T-helper 22 cell (primary cell): Measurements from ENCODE around the gene C1orf87.

Experiments used
- DNase-seq: peaks from one replicate; pipeline ENCODE4 v3.0.0-alpha.2; 2020; ENCODE audit warnings: low read depth

Gene C1orf87

GRCh38 chr1:60059468-60059867, 14.1 kb downstream of the C1orf87 start:
- no peak for DNase-seq

DNA sequence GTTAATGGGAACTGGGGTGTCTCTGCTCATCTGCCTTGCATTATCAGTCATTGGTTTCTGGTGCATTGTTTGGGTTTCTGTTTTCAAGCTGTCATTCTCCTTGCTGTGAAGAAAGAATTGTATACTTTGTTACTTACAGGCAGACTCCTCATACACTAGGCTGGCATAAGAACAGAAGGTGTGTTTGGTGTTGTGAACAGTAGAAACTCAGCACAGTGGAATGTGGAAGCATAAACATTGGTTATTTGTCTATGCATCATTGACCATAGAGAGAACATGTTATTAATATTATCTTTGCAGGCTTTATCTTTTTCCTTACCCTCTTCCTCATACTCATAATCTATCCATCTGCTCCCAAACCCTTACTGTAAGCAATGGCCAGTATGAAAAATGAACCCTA, 18.2 kb downstream of the C1orf87 start:
- DNase-seq: no peak

GRCh38 chr1:60054374-60054773, 19.2 kb downstream of the C1orf87 start:
- DNase-seq: no peak

- DNase-seq: no peak
Measured at GRCh38 chr1:60052601-60053000, 21.0 kb downstream of the C1orf87 start.

- DNase-seq: no peak
Measured at GRCh38 chr1:60051191-60051590, 22.4 kb downstream of the C1orf87 start.

DNA sequence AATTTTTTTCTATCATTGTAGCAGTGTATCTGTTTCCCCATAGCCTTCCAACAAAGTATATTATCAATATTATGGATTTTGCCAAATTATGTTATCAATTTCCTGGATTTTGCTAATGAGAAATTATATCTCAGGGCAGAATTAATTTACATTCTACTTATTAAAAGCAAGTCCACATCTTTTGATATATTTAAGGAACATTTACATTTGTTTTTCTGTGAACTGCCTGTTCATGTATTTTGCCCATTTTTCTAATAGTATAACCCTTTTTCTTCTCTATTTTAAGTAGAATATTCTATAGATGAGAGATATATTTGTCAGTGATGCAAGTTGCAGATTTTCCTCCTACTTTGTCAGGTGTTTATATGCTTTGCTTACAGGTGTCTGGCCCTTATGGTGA, 24.4 kb downstream of the C1orf87 start:
- DNase-seq: no peak

DNA sequence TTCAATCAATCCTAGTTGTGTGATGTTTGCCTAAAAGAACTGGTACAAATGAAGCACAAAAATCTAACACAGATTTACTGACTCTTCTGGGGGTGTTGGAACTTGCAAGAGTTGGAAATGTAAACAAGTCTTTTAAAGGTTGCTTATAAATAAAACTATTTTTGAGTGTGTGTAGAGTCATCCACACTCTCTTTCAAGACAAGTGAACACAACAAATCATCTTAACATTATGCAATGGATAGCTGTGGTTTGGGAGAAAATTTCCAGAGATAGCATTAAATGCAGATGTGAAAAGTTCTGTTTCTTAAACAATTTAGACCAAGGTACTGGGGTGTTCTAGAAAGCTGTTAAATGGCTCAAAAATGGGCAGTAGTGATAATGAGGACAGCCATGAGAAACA, 28.7 kb downstream of the C1orf87 start:
- no peak for DNase-seq

DNA sequence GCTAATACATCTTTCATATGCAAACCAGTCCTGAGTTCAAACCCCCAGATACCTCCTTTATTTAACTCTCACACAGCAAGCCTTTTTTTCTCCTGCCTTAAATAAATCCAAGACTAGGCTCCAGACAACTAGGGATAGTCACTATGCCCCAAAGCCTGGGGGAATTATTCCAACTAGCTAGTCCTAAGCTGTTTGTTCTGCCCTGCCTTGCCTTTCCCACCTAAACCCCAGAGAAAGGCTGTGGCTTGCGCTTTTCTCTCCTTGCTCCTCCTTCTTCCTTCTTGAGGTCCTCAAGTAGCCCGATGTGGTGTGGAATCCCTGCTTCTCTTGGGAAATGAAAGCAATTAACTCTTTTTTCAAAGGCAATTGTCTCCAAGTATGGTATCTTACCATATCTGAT, 31.8 kb downstream of the C1orf87 start:
- DNase-seq: no peak

DNA sequence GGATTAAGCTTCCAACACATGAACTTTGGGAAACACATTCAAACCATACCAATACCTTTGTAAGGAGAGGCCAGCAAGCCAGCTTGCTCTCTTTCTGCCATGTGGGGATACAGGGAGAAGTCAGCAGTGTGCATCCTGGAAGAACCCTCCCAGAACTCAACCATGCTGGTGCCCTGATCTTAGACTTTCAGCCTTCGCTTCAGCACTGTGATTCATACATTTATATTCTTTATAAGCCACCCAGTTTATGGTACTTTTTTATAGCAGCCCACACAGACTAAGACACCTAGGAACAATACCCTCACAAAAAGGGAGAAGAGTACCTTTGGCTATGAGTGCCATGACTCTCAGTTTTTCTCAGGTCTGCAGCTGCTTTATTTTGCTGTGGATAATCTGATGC, 35.9 kb downstream of the C1orf87 start:
- no peak for DNase-seq

- DNase-seq: no peak
Measured at GRCh38 chr1:60036856-60037460, 36.6 kb downstream of the C1orf87 start.

DNA sequence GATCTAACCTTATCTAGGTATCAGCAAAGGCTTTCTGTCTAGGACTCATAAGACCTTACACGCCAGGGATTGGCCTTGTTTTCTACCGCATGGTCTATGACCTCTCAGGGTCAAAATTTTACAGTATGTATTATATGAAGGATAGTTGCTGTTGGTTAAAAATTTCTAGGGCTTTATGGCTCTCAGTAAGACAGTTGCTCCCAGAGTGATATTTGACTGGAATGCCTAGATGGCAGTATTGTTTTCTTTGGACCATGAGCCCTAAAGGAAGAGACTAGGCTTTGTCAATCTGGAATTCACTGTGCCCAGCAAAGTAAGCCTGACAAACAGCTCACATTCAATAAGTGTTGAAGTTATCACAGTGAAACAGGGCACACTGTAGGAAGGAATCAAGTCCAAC, 37.6 kb downstream of the C1orf87 start:
- DNase-seq: no peak

- DNase-seq: no peak
Measured at GRCh38 chr1:60034999-60035398, 38.6 kb downstream of the C1orf87 start.

DNA sequence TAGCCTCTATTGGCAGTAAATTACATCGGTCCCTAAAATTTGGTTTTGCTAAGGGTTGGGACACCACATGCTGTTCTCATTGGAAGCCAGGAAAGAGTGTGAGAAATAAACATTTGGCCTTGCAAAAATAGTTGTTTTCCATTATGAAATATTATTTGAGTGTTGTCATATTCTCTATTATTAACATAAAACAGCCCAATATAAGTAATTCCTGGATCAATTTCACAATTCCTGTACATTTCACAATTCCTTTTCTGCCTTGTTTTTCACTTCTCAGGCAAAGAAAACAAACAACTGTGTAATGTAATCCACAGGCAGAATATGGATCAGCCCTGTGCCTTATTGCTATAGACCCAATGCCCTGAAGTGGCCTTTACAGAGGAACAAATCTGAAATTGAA, 40.5 kb downstream of the C1orf87 start:
- DNase-seq: no peak

GRCh38 chr1:60031146-60031545, 42.4 kb downstream of the C1orf87 start:
- no peak for DNase-seq

- no peak for DNase-seq
Measured at GRCh38 chr1:60025552-60025951, 48.0 kb downstream of the C1orf87 start.

DNA sequence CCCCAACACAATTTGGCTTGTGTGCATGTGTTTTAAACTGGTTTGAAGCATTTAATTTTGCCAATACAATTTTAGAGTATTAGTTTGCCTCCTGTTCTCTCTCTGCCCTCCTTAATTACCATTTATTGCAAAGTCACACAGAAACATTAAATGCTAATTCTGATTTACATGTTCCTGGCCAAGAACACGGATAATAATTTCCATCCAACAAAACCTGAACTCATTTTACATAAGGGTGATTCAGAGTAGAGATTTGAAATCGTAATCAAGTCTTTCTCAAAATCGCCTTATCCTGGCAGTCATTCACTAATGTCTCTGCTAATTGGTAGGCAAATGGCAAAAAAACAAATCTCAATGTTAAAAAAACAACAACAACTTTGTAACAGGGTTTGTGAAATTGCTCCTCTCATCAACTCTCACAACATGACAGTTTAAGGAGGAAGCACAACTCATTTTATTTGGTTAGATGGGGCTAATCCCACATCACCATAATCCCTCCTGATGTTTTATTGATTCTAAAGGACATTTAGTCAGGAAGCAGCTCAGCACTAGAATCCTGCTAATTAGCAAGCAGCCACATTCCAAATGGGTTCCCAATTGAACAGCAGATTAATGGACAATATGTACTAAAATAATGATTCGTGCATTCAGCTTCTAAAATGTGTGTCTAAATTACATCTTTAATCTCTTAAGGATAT, 55.9 kb downstream of the C1orf87 start:
- DNase-seq: no peak

- no peak for DNase-seq
Measured at GRCh38 chr1:60010690-60011089, 62.9 kb downstream of the C1orf87 start.

DNA sequence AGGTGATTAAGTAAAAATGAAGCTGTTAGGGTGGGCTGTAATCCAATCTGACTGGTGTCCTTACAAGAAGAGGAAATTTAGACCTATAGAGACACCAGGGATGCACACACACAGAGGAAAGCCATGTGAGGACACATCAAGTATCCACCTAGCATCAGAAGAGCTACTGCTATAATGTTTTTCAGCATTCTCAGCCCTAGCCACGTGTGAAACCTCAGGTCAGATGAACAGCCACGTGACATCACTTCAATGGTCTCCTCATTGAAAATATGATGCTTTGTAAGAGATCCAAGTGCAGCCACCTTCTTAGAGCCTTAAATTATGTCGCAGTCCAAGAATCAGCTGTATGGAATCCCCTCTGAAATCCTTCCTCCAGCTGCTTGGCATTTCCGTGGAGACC, 65.1 kb downstream of the C1orf87 start:
- DNase-seq: no peak

DNA sequence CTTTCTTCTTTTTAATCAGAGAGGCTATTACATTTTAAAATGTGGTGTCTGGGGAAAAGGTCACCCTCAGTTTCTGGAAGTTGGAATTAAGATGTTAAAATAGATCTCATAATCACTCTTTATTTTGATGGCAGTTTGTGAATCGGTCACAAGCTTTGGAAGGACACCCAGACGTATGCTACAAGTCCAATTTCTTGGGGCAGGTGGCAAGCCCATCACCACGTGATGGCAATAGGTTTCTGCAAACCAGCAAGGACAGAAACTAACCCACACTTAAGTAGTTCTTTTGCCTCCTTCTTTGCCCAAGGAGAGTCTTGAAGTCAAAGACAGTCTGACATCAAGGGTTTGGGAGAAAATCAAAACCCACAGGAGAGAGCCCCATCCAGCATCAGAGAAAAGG, 72.9 kb downstream of the C1orf87 start:
- DNase-seq: no peak

- no peak for DNase-seq
Measured at GRCh38 chr1:59999746-60000145, 73.8 kb downstream of the C1orf87 start.

- DNase-seq: no peak
Measured at GRCh38 chr1:59999006-59999405, 74.6 kb downstream of the C1orf87 start.

DNA sequence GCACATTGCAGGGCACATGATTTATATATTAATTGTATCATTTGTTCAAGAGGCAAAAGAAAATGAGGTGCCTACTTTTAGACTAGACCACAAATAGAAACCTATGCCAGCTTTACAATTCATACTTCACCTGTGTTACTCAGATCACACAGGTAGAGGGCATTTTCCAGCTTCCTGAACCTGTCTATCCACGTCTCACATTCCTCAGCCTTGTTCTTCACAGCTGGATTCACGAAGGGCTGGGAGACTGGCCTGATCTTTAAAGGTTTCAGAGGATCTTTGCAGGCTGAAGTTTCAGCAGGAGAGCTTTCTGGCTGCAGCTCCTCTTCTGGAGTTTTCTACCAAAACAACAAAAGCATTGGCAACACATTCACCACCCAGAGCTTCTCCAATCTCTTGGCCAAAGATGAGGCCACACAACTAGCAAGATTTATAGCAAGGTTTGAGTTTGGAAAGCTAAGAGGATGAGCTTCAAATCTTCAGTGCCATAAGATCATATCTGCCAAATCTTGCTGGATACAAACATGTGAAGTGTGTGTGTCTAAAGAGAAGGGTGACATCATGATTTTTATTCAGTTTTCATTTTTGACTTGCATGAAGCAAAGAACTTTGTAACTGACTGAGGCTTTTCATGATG, 76.0 kb downstream of the C1orf87 start:
- DNase-seq: no peak

GRCh38 chr1:59994302-59995198, 79.0 kb downstream of the C1orf87 start:
- DNase-seq: no peak
